ENCODE results near the gene CCSER2.

CCSER2 gene

GRCh38 chr10:84375881-84376280 lies 47.5 kb downstream of the CCSER2 start:
- DNase-seq (ENCODE audit: low read depth) = no peak
- no peak for TF ChIP-seq CTCF (IDR thresholded peaks at IDR 0.05; ENCODE audit: insufficient read depth, low read depth, low read length, missing control alignments)

GRCh38 chr10:84388148-84388547 lies 59.8 kb downstream of the CCSER2 start:
- no peak for DNase-seq (ENCODE audit: low read depth)
- H3K4me3 ChIP-seq (ENCODE audit: low read depth, low read length) = no peak overlapping the region
- no peak for TF ChIP-seq CTCF (IDR thresholded peaks at IDR 0.05; ENCODE audit: insufficient read depth, low read depth, low read length, missing control alignments)

More at GRCh38 chr10:84375881-84376280, 47.5 kb downstream of the CCSER2 start:
- no peak overlapping the region for H3K4me3 ChIP-seq (ENCODE audit: low read depth, low read length)

DNA sequence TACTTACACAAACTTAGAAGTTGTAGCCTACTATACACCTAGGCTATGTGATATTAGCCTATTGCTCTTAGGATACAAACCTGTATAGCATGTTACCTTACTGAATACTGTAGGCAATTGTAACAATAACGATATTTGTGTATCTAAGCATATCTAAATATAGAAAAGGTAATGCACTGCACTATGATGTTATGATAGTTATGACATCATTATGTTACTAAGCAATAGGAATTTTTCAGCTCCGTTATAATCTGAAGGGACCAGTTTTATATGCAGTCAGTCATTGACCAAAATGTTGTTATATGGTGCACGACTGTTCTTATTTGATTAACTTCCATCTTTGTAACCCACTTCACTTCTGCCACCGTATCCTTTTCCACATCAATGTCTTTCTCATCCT lies 62.0 kb downstream of the CCSER2 start:
- no peak for DNase-seq (ENCODE audit: low read depth)
- no peak overlapping the region for H3K4me3 ChIP-seq (ENCODE audit: low read depth, low read length)
- no peak for TF ChIP-seq CTCF (IDR thresholded peaks at IDR 0.05; ENCODE audit: insufficient read depth, low read depth, low read length, missing control alignments)

- no peak for DNase-seq (ENCODE audit: low read depth)
These were observed 62.9 kb downstream of the CCSER2 start for GRCh38 chr10:84391326-84391725.

DNA sequence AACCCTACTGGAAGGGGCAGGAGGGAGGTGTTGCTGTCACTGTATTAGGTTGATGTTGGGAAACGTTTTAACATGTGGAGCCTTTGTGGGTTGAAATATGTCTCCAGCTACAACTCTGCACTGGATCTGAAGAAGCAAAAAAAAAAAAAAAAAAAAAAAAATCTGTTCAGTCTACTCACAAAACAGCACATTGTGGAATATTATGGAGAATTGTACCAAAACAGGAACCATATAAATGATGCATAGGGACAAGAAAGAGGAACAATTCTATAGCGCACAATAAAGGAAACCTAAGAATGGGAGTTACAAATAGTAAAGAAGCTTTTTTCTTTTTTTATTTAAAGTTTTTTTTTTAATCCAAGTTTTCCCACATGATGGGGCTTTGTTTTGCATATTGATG lies 63.8 kb downstream of the CCSER2 start:
- H3K4me3 ChIP-seq (ENCODE audit: low read depth, low read length) = no peak overlapping the region
- TF ChIP-seq CTCF (IDR thresholded peaks at IDR 0.05; ENCODE audit: insufficient read depth, low read depth, low read length, missing control alignments) = no peak

More at GRCh38 chr10:84391326-84391725, 62.9 kb downstream of the CCSER2 start:
- no peak overlapping the region for H3K4me3 ChIP-seq (ENCODE audit: low read depth, low read length)
- TF ChIP-seq CTCF (IDR thresholded peaks at IDR 0.05; ENCODE audit: insufficient read depth, low read depth, low read length, missing control alignments) = no peak

GRCh38 chr10:84395581-84395980 lies 67.2 kb downstream of the CCSER2 start:
- H3K4me3 ChIP-seq (ENCODE audit: low read depth, low read length) = no peak overlapping the region
- no peak for TF ChIP-seq CTCF (IDR thresholded peaks at IDR 0.05; ENCODE audit: insufficient read depth, low read depth, low read length, missing control alignments)
- no peak for DNase-seq (ENCODE audit: low read depth)

More for the DNA sequence above, 63.8 kb downstream of the CCSER2 start:
- no peak for DNase-seq (ENCODE audit: low read depth)

DNA sequence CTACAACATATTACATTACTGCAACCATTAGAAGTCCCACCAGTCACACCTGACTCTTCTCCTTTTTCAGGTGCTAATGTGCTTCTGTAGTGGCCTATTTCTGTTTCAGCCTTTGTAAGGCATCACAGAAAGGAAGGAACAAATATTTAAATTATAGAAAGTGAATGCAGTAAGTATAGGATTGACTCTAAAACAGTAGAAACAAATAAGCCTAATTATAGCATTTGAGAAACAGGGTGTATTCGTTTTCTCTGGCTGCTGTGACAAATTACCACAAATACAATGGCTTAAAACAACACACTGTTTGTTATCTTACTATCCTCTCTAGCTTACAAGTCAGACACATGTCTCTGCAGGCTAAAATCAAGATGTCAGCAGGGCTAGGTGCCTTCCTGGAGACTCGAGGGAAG lies 69.4 kb downstream of the CCSER2 start:
- peak; percentile 9 for DNase-seq (ENCODE audit: low read depth)
- no peak overlapping the region for H3K4me3 ChIP-seq (ENCODE audit: low read depth, low read length)
- no peak for TF ChIP-seq CTCF (IDR thresholded peaks at IDR 0.05; ENCODE audit: insufficient read depth, low read depth, low read length, missing control alignments)

Measured in GM12865 (cell line).